Superior temporal gyrus (tissue), 1 donor: Measurements from ENCODE around the gene CXorf49.
"Not testable (repeated sequence)": the region's sequence is repeated elsewhere in the genome, so short reads cannot be mapped to it uniquely, and the experiment has no call there.

Experiments
- DNase-seq: peaks from one replicate; pipeline ENCODE4 v3.0.0-alpha.2; 2016; ENCODE audit errors: extremely low spot score

Gene CXorf49

GRCh38 chrX:71671938-71672337, 46.1 kb downstream of the CXorf49 start:
- DNase-seq, result no peak

- no peak for DNase-seq
These were observed 46.9 kb downstream of the CXorf49 start for GRCh38 chrX:71671043-71671780.

GRCh38 chrX:71669947-71670346, 48.1 kb downstream of the CXorf49 start:
- DNase-seq, result not testable (repeated sequence)

GRCh38 chrX:71669492-71669891, 48.6 kb downstream of the CXorf49 start:
- DNase-seq, result no peak

- no peak for DNase-seq
These were observed 49.9 kb downstream of the CXorf49 start for GRCh38 chrX:71668248-71668595.

GRCh38 chrX:71667328-71668247, 50.5 kb downstream of the CXorf49 start, which contains the start of gene LOC101059915:
TSS of gene LOC101059915 (plus strand) at chrX:71667546.
- no peak for DNase-seq

- no peak for DNase-seq
These were observed 51.6 kb downstream of the CXorf49 start for GRCh38 chrX:71666240-71667223.

- DNase-seq, result no peak
These were observed 52.3 kb downstream of the CXorf49 start for GRCh38 chrX:71665747-71666146.

GRCh38 chrX:71664889-71665491, 53.1 kb downstream of the CXorf49 start:
- no peak for DNase-seq
